Body of pancreas (tissue), 4 donors: Measurements from ENCODE around the gene KLHDC7A.

Source experiments
- CTCF ChIP-seq, 7 experiments: fragments of 450-650 bp in 4 of 7; fragments of 200-600 bp in 3 of 7; sonication (generic) in 3 of 7; IDR thresholded peaks; one replicate each; pipeline ENCODE4 v1.5.1; 2016 to 2019; ENCODE audit warnings: antibody characterized with exemption in 7 of 7
- POLR2A ChIP-seq, 3 donors: fragments of 450-650 bp; IDR thresholded peaks; one replicate each; pipeline ENCODE4 v1.6.1; 2016; ENCODE audit warnings: antibody characterized with exemption in 3 of 3, mild to moderate bottlenecking in 2 of 3

- TF ChIP-seq CTCF (IDR thresholded peaks at IDR 0.05) (no peak), POLR2A (IDR thresholded peaks at IDR 0.05) (no peak)
Observed at GRCh38 chr1:18527514-18527913, 46.8 kb downstream of the KLHDC7A start.
